Measurements from ENCODE around the gene PLXNA3. TPM values are rescaled to one million over a fixed set of nuclear protein-coding genes. Genes with fewer than 3 reads are reported as not detected.

Gene PLXNA3
- total RNA-seq, 4 donors from 2014 or later = 12.0 to 52.0 (median 29.6) TPM

GRCh38 chrX:154436983-154437752 is 20.9 kb upstream of the PLXNA3 start, which contains the start of gene GDI1:
Gene GDI1, plus strand, starts transcription at chrX:154437154. Its CDS starts 101 bp downstream, at chrX:154437255.
- 51% methylated on average over 43 of the region's 93 CpGs for WGBS
- TF ChIP-seq CTCF (IDR thresholded peaks at IDR 0.05) (no peak), POLR2A (IDR thresholded peaks at IDR 0.05) (no peak), POLR2AphosphoS5 (IDR thresholded peaks at IDR 0.05) (no peak), EP300 (IDR thresholded peaks at IDR 0.05) (no peak)
- peaks cover 54% of the 10 kb centered on the region for H3K36me3 ChIP-seq
- no peaks in the 10 kb centered on the region for H3K9me3 ChIP-seq
- H3K27ac ChIP-seq = peak within 1 kb of the TSS; percentile 88
- no peaks in the 10 kb centered on the region for H3K27me3 ChIP-seq
- peak in 1 of 2 donors; percentile 73 for DNase-seq (ENCODE audit: low spot score in 2 of 2)
- peak within 1 kb of the TSS; percentile 67 for H3K4me3 ChIP-seq
- H3K4me1 ChIP-seq = peaks cover 15% of the 10 kb centered on the region

- TF ChIP-seq POLR2A (IDR thresholded peaks at IDR 0.05) = no peak
- no peak for TF ChIP-seq POLR2AphosphoS5 (IDR thresholded peaks at IDR 0.05)
- no peak for TF ChIP-seq EP300 (IDR thresholded peaks at IDR 0.05)
- Histone ChIP-seq H3K27ac (no peak overlapping the region), H3K36me3 (peaks cover 51% of the 10 kb centered on the region), H3K4me1 (peaks cover 15% of the 10 kb centered on the region), H3K27me3 (no peaks in the 10 kb centered on the region), H3K4me3 (peak overlapping the region; percentile 67), H3K9me3 (no peaks in the 10 kb centered on the region)
- 63% methylated on average over 23 of the region's 28 CpGs for WGBS
- no peak for DNase-seq (ENCODE audit: low spot score in 2 of 2)
These were observed 19.8 kb upstream of the PLXNA3 start for GRCh38 chrX:154437971-154438893.

- H3K27ac ChIP-seq = no peak overlapping the region
- DNase-seq (ENCODE audit: low spot score in 2 of 2) = no peak
- TF ChIP-seq POLR2A (IDR thresholded peaks at IDR 0.05) (no peak), EP300 (IDR thresholded peaks at IDR 0.05) (no peak), POLR2AphosphoS5 (IDR thresholded peaks at IDR 0.05) (no peak), CTCF (IDR thresholded peaks at IDR 0.05) (no peak)
- no peaks in the 10 kb centered on the region for H3K9me3 ChIP-seq
- peaks cover 28% of the 10 kb centered on the region for H3K4me1 ChIP-seq
- H3K36me3 ChIP-seq = peaks cover 36% of the 10 kb centered on the region
- no peaks in the 10 kb centered on the region for H3K27me3 ChIP-seq
- H3K4me3 ChIP-seq = no peak overlapping the region
- 91% methylated on average over 16 of the region's 18 CpGs for WGBS
These were observed 18.2 kb upstream of the PLXNA3 start for GRCh38 chrX:154439841-154440240.

- Histone ChIP-seq H3K36me3 (peaks cover 29% of the 10 kb centered on the region), H3K27ac (no peak overlapping the region), H3K27me3 (no peaks in the 10 kb centered on the region), H3K9me3 (no peaks in the 10 kb centered on the region), H3K4me3 (no peak overlapping the region), H3K4me1 (peaks cover 37% of the 10 kb centered on the region)
- TF ChIP-seq EP300 (IDR thresholded peaks at IDR 0.05) (no peak), POLR2AphosphoS5 (IDR thresholded peaks at IDR 0.05) (no peak), CTCF (IDR thresholded peaks at IDR 0.05) (no peak), POLR2A (IDR thresholded peaks at IDR 0.05) (no peak)
- no peak for DNase-seq (ENCODE audit: low spot score in 2 of 2)
- 81% methylated on average over 15 of the region's 17 CpGs for WGBS
These were observed 17.3 kb upstream of the PLXNA3 start for GRCh38 chrX:154440623-154441357.

- Histone ChIP-seq H3K36me3 (peaks cover 29% of the 10 kb centered on the region), H3K4me1 (peaks cover 37% of the 10 kb centered on the region), H3K27ac (no peak overlapping the region), H3K9me3 (no peaks in the 10 kb centered on the region), H3K27me3 (no peaks in the 10 kb centered on the region), H3K4me3 (no peak overlapping the region)
- WGBS = 88% methylated on average over 10 of the region's 11 CpGs
- no peak for DNase-seq (ENCODE audit: low spot score in 2 of 2)
- TF ChIP-seq EP300 (IDR thresholded peaks at IDR 0.05) (no peak), CTCF (IDR thresholded peaks at IDR 0.05) (no peak), POLR2A (IDR thresholded peaks at IDR 0.05) (no peak), POLR2AphosphoS5 (IDR thresholded peaks at IDR 0.05) (no peak)
These were observed 16.5 kb upstream of the PLXNA3 start for GRCh38 chrX:154441564-154441963.

All from suprapubic skin (tissue), 4 donors.